ENCODE data around the gene PPP1CA. TPM values are rescaled to one million over a fixed set of nuclear protein-coding genes. Genes with fewer than 3 reads are reported as not detected.

PPP1CA gene
- total and polyA plus RNA-seq, 7 donors: 59.5 to 357 (median 87.0) TPM

DNA sequence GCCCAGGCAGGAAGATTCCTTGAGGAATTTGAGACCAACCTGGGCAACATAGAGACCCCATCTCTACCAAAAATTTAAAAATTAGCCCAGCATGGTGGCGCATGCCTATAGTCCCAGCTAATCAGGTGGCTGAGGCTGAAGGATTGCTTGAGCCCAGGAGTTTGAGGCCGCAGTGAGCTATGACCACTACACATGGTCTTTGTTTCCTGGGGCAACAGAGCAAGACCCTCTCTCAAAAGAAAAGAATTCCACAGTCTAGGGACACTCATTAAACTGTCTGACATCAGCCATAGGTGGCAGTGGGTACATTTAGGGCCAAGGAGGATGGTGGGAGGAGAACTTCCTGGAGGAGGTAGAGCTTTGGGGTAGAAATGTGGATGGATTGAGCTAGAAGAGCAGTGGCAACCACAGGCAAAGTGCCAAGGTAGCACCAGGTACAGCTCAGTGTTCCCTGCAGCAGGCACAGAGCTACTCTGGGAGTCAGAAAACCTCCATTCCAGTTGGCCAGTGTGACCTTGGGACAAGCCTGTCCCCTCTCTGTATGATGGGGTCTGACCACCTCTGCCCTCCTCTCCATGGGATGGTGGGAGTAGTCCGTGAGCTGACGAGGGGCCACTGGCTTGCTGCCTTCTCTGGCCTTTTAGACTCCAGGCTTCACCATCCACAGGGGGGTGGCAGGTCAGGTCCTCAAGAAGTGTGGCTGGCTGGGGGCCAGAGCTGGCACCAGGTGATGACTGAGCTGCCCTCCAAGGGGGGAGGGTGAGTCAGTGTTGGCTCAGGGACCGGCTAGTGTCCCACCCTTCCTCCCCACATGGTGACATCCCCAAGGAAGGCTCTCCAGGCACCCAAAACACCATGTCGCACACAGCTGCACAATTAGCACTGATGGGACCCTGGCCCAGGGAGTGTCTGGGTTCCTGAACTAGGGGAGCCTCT lies 24.5 kb downstream of the PPP1CA start:
- no peak overlapping the region for H3K4me3 ChIP-seq
- H3K27ac ChIP-seq: no peak overlapping the region
- H3K36me3 ChIP-seq: no peaks in the 10 kb centered on the region
- 82 to 88% methylated on average over 6 of the region's 6 CpGs for WGBS, 2 donors
- no peaks in the 10 kb centered on the region for H3K9me3 ChIP-seq
- H3K27me3 ChIP-seq: no peaks in the 10 kb centered on the region
- peaks cover 0 to 33% (median 26%) of the 10 kb centered on the region in 4 donors for H3K4me1 ChIP-seq
- DNase-seq: no peak
- intact Hi-C loops (cut with DNase I): no loop called here
- no peak for TF ChIP-seq CTCF (IDR thresholded peaks at IDR 0.05)
- no peak for TF ChIP-seq POLR2AphosphoS5 (IDR thresholded peaks at IDR 0.05)
- TF ChIP-seq EP300 (IDR thresholded peaks at IDR 0.05): no peak
- TF ChIP-seq POLR2A (IDR thresholded peaks at IDR 0.05): no peak

DNA sequence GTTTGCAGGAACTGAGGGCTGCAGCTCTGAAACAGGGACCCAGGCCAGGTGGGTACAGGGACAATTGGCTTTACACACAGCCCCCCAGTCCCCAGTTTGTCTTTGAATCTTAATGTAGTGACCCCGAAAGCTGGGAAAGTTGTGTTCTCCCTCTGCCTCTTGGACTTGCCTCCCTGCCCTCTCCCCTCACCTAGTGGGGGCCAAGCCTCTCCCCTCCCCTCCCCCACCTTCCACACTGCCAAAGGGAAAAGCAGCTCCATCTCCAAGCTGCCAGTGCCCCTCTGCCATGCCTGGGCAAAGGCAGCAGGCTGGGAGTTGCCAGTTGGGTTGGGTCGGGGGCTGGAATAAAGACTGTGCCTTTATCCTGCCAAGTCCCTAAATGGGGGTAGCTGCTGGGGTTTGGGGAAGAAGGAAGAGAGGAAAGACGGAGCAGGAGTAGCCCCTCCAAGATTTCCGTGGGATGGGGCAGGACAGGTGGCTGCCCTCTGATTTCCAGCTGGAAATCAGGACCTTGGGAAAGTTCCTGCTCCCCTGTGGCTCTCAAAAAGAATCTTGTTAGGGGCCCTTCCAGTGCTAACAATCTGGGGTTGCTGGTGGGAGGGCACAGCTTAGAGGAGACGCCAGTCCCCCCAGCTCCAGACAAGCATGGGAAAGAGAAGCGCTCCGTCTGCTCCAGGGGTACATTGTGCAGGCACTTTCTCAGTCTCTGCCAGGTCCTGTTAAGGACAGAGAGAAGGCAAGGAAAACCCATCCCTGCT lies 25.4 kb downstream of the PPP1CA start:
- no peak for TF ChIP-seq POLR2A (IDR thresholded peaks at IDR 0.05)
- no peak for TF ChIP-seq POLR2AphosphoS5 (IDR thresholded peaks at IDR 0.05)
- no peak for TF ChIP-seq EP300 (IDR thresholded peaks at IDR 0.05)
- no peak for TF ChIP-seq CTCF (IDR thresholded peaks at IDR 0.05)
- H3K4me3 ChIP-seq: no peak overlapping the region
- no peak overlapping the region for H3K27ac ChIP-seq
- no peaks in the 10 kb centered on the region for H3K9me3 ChIP-seq
- DNase-seq: no peak
- H3K27me3 ChIP-seq: no peaks in the 10 kb centered on the region
- 88 to 90% methylated on average over 7 of the region's 7 CpGs for WGBS, 2 donors
- H3K36me3 ChIP-seq: no peaks in the 10 kb centered on the region
- intact Hi-C loops (cut with DNase I): no loop called here
- peaks cover 0 to 42% (median 34%) of the 10 kb centered on the region in 4 donors for H3K4me1 ChIP-seq

GRCh38 chr11:67375320-67376055 lies 26.2 kb downstream of the PPP1CA start:
- WGBS, 2 donors: 67 to 82% methylated on average over 15 of the region's 15 CpGs
- H3K27ac ChIP-seq: peak overlapping the region in 3 of 4 donors; percentile 85 to 100 (median 92)
- intact Hi-C loops (cut with DNase I): no loop called here
- TF ChIP-seq POLR2A (IDR thresholded peaks at IDR 0.05): no peak
- no peak for TF ChIP-seq EP300 (IDR thresholded peaks at IDR 0.05)
- no peak for TF ChIP-seq CTCF (IDR thresholded peaks at IDR 0.05)
- TF ChIP-seq POLR2AphosphoS5 (IDR thresholded peaks at IDR 0.05): no peak
- H3K4me1 ChIP-seq: peaks cover 0 to 50% (median 42%) of the 10 kb centered on the region in 4 donors
- DNase-seq: no peak
- no peaks in the 10 kb centered on the region for H3K9me3 ChIP-seq
- no peak overlapping the region for H3K4me3 ChIP-seq
- no peaks in the 10 kb centered on the region for H3K36me3 ChIP-seq
- no peaks in the 10 kb centered on the region for H3K27me3 ChIP-seq

- Histone ChIP-seq H3K27ac (peak overlapping the region; percentile 85 to 100 (median 92)), H3K9me3 (no peaks in the 10 kb centered on the region), H3K36me3 (no peaks in the 10 kb centered on the region), H3K4me1 (peaks cover 0 to 57% (median 49%) of the 10 kb centered on the region in 4 donors), H3K27me3 (no peaks in the 10 kb centered on the region), H3K4me3 (peak overlapping the region in 1 of 4 donors; percentile 69)
- TF ChIP-seq EP300 (IDR thresholded peaks at IDR 0.05) (no peak), POLR2A (IDR thresholded peaks at IDR 0.05) (no peak), CTCF (IDR thresholded peaks at IDR 0.05) (no peak), POLR2AphosphoS5 (IDR thresholded peaks at IDR 0.05) (no peak)
- 29 to 32% methylated on average over 9 of the region's 9 CpGs for WGBS, 2 donors
- no peak for DNase-seq
- intact Hi-C loops (cut with DNase I): loop anchor here (1.0 kb wide), 1 partner anchor 21 kb away; the partner anchor contains the start of gene POLD4
These were observed 26.9 kb downstream of the PPP1CA start for GRCh38 chr11:67374571-67375281.

Data from sigmoid colon (tissue), 7 donors.